ENCODE data around the gene ALG14. TPM values are rescaled to one million over a fixed set of nuclear protein-coding genes. Genes with fewer than 3 reads are reported as not detected.
"Not testable (repeated sequence)": the region's sequence is repeated elsewhere in the genome, so short reads cannot be mapped to it uniquely, and the experiment has no call there.

ALG14 gene
- total RNA-seq, 1 experiment from 2014 or later: 4.4 TPM

DNA sequence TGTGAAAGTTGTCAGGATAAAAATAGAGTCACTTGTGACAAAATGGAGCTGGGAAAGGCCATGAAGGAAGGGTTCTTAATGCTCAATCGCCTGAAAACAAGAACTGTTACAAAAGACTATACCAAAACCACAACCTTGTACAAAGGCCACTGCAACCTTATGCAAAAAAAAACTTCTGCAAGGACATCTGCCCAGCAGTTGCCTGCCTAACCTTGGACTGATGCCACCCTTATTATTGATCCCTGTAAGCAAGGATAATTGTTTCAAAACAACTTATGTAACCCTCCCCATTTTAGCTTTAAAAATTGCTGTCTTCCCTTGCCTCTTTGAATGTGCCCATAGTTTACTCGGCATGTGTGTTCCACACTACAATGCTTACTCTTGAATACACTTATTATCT lies 5.7 kb downstream of the ALG14 start:
- Histone ChIP-seq H3K9me3 (no peaks in the 10 kb centered on the region), H3K4me3 (no peak overlapping the region), H3K27me3 (no peaks in the 10 kb centered on the region), H3K36me3 (peaks cover 24% of the 10 kb centered on the region)
- DNase-seq: no peak

DNA sequence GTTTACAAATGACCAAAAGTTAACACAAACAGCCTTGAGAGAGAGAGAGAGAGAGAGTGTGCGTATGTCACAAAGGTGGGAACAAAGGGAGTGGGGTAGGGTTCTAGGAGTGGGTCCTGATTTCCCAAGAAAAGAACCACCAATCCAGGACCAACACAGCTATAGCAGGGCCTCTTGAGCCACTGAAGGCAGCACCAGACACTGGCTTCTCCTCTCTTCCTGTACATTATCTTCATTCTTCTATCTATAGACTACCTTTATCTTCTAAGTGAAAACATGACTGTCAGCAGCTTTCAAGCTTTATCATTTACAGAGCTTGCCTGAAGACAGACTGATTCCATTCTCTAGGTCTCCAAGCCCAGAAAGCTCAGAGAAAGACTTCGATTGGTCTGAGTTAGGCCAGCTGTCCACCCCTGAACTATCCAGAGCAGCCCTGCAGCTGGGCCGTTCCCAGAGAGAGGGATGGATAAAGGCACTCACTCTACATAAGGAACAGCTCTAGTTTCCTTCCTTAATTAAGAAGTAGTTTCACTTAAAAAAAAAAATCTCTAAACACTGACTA lies 11.2 kb downstream of the ALG14 start:
- Histone ChIP-seq H3K9me3 (no peaks in the 10 kb centered on the region), H3K4me3 (no peak overlapping the region), H3K36me3 (peaks cover 19% of the 10 kb centered on the region), H3K27me3 (no peaks in the 10 kb centered on the region)
- DNase-seq: no peak

DNA sequence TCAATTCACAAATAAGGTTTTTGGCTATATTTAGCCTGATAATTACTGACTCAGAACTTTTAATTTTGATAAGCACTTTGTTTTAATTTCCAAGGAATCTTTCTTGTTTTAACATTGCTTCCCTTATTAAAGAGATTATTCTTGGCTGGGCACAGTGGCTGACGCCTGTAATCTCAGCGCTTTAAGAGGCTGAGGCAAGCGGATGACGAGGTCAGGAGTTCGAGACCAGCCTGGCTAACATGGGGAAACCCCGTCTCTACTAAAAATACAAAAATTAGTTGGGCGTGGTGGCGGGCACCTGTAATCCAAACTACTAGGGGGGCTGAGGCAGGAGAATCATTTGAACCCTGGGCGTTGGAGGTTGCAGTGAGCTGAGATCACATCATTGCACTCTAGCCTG lies 13.8 kb downstream of the ALG14 start:
- Histone ChIP-seq H3K36me3 (peaks cover 10% of the 10 kb centered on the region; the same call in 1 of the 2 replicates), H3K27me3 (no peaks in the 10 kb centered on the region), H3K9me3 (no peaks in the 10 kb centered on the region), H3K4me3 (no peak overlapping the region)
- DNase-seq: no peak

DNA sequence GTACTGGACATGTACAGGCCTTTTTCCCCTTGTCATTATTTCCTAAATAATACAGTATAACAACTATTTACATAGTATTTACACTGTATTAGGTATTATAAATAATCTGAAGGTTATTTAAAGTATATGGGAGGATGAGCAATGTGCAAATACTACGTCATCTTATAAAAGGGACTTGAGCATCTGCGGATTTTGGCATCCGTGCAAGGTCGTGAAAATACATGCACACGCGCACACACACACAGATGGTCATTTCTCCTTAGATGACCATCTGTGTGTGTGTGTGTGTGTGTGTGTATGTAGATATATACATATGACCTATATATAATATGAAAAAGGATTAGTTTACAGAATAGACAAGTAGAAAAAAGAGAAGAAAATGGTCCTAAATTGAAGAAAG lies 15.4 kb downstream of the ALG14 start:
- Histone ChIP-seq H3K27me3 (no peaks in the 10 kb centered on the region), H3K9me3 (no peaks in the 10 kb centered on the region), H3K4me3 (no peak overlapping the region), H3K36me3 (no peaks in the 10 kb centered on the region)
- no peak for DNase-seq

DNA sequence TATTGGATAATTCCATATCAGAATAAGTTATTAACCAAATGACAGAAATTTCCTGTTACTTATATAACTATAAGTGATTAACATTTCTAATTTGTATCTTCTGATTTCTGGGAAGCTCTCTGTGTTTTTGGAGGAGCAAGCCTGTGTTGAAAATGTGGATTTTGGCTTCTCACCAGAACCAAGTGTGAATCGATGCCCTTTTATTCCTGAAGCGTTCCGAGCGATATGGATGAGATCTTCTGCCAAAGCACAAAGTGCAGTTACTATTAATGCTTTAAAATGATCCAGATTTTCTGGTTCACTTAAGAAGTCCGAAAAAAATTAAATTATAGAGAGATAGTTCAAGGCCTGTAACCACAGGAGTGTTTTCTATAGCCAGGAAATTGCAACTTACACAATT lies 22.8 kb downstream of the ALG14 start:
- H3K27me3 ChIP-seq: no peaks in the 10 kb centered on the region
- no peaks in the 10 kb centered on the region for H3K36me3 ChIP-seq
- no peaks in the 10 kb centered on the region for H3K9me3 ChIP-seq
- no peak overlapping the region for H3K4me3 ChIP-seq
- no peak for DNase-seq

DNA sequence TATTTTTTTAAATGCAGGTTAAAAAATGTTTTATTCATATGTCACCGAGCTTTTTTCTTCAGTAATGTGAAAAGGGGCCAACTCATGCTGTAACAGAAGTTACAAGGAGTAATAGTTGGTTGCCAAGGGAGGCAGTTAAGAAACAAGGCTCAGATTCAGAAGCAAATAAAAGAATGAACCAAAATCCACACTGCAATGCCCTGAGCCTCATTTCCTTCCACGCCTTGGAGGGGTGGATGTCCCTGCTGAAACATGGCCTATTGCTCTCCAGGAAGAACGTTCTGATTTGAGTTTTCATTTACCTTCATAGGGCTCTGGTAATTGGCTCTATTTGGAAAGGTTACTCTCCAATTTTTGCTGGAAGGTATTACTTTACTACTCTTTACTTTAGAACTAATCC lies 24.4 kb downstream of the ALG14 start:
- Histone ChIP-seq H3K27me3 (no peaks in the 10 kb centered on the region), H3K36me3 (no peaks in the 10 kb centered on the region), H3K4me3 (no peak overlapping the region), H3K9me3 (no peaks in the 10 kb centered on the region)
- DNase-seq: no peak

DNA sequence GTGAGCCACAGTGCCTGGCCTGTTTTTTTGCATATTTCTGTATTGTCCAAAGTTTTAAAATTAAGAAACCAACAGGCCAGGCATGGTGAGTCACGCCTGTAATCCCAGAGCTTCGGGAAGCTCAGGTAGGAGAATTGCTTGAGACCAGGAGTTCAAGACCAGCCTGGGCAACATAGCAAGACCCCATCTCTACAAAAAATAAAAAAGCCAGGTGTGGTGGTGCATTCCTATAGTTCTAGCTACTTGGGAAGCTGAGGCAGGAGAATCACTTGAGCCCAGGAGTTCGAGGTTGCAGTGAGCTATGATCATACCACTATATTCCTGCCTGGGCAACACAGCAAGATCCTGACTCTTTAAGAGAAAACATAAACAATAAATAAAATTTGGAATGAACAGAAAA lies 25.1 kb downstream of the ALG14 start:
- not testable (repeated sequence) for DNase-seq, H3K36me3 ChIP-seq, H3K9me3 ChIP-seq, H3K4me3 ChIP-seq, H3K27me3 ChIP-seq

DNA sequence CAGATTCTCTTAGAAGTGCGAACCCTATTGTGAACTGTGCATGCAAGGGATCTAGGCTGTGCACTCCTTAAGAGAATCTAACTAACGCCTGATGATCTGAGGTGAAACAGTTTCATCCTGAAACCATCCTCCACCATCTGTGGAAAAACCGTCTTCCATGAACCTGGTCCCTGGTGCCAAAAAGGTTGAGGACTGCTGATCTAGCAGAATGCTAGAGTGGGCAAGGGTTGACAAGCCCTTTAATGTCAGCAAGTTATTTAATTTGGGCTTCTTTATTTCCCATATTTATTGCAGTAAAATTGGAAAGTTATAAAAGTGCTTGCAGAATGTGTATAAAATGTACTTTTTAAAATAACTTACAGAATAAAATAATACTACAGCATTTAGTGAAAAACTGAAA lies 26.4 kb downstream of the ALG14 start:
- DNase-seq: no peak
- H3K4me3 ChIP-seq: no peak overlapping the region
- H3K36me3 ChIP-seq: no peaks in the 10 kb centered on the region
- H3K9me3 ChIP-seq: no peaks in the 10 kb centered on the region
- no peaks in the 10 kb centered on the region for H3K27me3 ChIP-seq

DNA sequence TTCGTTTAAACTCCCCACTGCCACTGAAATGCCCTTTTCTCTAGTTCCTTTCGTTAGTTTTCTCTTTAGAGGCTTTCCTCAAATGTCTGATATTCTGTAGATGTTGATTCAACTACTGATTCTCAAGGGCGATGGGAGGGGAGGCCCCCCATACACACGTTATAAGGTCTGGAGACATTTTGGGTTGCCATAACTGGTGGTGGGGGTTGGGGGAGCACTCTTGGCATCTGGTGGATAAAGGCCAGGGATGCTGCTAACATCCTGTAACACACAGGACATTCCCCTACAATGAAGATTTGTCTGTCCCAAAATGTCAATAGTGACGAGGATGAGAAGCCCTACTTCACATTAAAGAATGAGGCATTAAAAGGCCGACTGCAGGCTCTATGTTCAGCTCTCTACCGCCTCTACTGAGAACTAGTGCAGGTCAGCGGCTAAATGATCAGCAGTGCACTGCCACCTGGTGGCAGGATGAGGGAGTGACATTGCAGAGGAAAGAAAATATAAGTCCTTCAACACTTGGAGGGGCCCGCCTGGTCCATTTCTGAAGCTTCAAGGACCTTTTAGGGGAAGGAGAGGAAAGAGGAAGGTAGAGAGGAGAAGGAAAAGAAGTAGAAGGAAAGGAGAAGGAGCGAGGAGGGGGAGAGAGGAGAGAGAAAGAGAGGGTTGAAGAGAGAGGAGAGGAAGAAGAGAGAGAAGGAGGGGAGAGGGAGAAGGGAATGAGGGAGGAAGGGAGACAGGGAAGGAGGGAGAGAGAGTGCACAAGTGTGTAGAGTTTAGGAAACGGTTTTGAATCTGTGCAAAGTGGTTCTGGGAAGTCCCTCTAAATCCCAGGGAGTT lies 29.4 kb downstream of the ALG14 start:
- Histone ChIP-seq H3K9me3 (no peaks in the 10 kb centered on the region), H3K27me3 (no peaks in the 10 kb centered on the region), H3K36me3 (no peaks in the 10 kb centered on the region), H3K4me3 (no peak overlapping the region)
- DNase-seq: peak; percentile 65

DNA sequence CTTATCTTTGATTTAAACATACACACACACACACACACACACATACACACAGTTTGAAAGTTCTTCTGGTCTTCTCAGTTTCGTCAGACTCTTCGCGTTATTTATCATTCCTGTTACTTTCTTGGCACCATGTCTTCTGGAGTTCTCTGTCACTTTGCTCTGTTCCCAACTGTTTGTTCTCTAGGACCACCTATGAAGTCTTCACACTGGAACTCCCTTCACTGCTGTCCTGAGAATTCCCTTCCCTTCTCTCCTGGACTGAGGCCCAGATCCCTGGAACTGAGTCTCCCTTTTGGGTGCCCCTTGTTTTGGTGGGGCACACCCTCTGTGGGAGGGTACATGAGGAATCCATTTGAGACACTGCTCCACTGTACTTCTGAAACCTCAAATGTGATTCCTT lies 30.5 kb downstream of the ALG14 start:
- Histone ChIP-seq H3K4me3 (no peak overlapping the region), H3K9me3 (no peaks in the 10 kb centered on the region), H3K27me3 (no peaks in the 10 kb centered on the region), H3K36me3 (no peaks in the 10 kb centered on the region)
- no peak for DNase-seq

DNA sequence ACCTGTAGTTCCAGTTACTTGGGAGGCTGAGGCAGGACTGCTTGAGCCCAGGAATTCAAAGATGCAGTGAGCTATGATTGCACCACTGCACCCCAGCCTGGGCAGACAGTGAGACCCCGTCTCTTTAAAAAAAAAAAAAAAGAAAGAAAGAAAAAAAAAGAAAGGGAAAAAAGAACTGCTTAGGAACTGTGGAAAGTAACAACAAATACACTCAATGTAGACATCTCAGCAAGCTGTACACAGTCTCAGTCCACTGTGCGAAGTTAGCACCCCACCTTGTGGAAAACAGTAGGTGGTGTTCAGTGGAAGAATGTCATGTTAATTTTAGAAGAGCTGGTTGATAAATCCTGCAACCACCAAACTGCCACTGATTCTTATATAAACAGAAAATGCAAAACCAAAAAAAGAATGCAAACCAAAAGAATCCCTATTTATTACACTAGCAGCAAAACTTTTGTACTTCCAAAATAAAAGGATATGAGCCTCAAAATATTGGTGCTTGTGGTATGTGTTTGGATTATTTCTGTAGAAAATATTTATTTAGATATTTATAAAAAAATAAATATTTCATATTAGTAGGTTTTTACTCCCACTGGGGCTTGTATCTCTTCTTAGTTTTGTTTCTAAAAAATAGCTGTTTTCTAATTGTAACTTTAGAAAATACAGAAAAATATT lies 31.1 kb downstream of the ALG14 start:
- no peaks in the 10 kb centered on the region for H3K9me3 ChIP-seq
- DNase-seq: peak; percentile 56
- no peaks in the 10 kb centered on the region for H3K27me3 ChIP-seq
- H3K4me3 ChIP-seq: no peak overlapping the region
- peaks cover 3% of the 10 kb centered on the region; the same call in 1 of the 2 replicates for H3K36me3 ChIP-seq

DNA sequence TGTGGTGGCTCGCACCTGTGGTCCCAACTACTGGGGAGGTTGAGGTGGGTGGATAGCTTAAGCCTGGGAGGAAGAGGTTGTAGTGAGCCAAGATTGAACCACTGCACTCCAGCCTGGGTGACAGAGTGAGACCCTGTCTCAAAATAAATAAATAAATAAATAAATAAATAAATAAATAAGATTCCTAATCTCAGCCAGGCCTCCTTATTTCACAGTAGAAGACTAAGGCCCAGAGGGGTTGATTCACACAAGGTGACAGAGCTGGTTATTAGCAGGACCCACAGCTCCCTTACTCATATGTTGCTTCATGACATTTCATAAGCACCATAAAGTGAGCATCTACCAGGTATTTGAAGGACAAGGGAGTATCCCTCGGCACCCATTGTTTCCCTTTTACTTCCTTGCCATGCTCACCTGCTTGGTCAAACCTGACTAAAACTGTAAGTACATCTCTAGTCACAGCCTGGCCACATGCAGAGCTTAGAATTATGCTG lies 32.7 kb downstream of the ALG14 start:
- Histone ChIP-seq H3K4me3 (no peak overlapping the region), H3K36me3 (peaks cover 3% of the 10 kb centered on the region; the same call in 1 of the 2 replicates), H3K9me3 (no peaks in the 10 kb centered on the region), H3K27me3 (no peaks in the 10 kb centered on the region)
- no peak for DNase-seq

DNA sequence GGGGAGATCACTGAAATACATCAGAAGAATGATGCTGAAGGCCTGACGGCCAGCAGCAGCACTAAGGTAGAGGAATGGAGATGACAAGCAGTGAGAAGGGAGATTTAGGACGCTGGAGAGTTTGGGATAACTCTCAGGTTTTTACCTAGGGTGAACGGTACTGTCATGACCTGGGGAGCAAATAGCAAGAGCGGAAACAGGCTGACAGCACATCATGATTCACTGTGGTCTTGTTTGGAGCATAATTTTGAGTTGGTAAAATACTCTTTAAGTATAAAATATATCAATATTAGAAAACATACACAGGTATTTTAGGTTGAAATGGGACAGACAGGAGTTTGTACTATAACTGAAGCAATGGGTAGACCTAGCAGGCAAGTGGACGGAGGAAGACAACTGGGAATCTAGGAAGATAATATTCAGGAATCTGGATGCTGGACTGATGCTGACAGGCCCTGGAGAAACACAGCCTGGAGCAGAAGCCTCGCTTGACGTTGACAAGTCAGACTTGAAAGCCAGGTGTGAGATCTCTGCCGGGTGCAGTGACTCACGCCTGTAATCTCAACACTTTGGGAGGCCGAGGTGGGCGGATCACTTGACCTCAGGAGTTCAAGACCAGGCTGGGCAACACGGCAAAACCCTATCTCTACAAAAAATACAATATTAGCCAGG lies 33.3 kb downstream of the ALG14 start:
- H3K4me3 ChIP-seq: no peak overlapping the region

DNA sequence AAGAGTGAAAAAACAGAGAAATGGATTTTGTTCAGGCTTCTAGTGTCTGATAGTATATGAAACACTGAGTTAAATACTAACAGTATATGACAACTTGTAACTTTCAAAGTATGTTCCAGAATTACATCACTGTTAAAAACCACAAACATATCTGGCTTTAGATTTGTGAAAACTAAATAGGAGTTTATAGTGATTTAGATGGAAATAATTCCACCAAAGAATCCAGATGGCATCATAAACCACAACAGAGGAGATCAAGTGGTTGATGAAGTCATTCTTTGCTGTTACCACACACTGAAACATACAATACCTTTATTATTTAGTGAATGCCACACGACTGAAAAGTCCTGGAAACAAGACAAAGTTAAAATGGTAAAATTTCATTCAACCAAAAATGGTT lies 37.2 kb downstream of the ALG14 start:
- H3K27me3 ChIP-seq: no peaks in the 10 kb centered on the region
- H3K36me3 ChIP-seq: peaks cover 5% of the 10 kb centered on the region; the same call in 1 of the 2 replicates
- H3K4me3 ChIP-seq: no peak overlapping the region
- no peak for DNase-seq
- H3K9me3 ChIP-seq: no peaks in the 10 kb centered on the region

More for the DNA sequence above, 33.3 kb downstream of the ALG14 start:
- peaks cover 5% of the 10 kb centered on the region; the same call in 1 of the 2 replicates for H3K36me3 ChIP-seq
- no peak for DNase-seq
- no peaks in the 10 kb centered on the region for H3K27me3 ChIP-seq
- no peaks in the 10 kb centered on the region for H3K9me3 ChIP-seq

DNA sequence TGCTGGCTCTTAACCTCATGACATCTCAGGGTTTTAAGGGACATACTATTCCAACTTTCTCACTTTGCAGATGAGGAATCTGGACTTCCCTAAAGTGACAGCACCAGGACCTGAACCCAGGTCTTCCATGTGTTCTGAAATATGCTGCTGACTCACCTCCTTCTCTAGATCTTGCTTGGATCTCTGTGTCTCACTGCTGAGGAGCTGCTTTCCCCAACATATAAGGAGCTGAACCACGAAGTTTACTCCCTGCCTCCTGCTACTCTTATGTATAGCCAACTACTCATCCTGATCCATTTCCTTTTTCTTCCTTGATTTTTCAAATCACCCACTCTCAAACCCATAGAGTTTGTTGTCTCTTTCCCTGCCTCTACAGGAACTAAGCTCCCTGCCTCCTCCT lies 38.2 kb downstream of the ALG14 start:
- Histone ChIP-seq H3K4me3 (no peak overlapping the region), H3K36me3 (peaks cover 5% of the 10 kb centered on the region; the same call in 1 of the 2 replicates), H3K9me3 (peaks cover 3% of the 10 kb centered on the region), H3K27me3 (no peaks in the 10 kb centered on the region)
- no peak for DNase-seq

DNA sequence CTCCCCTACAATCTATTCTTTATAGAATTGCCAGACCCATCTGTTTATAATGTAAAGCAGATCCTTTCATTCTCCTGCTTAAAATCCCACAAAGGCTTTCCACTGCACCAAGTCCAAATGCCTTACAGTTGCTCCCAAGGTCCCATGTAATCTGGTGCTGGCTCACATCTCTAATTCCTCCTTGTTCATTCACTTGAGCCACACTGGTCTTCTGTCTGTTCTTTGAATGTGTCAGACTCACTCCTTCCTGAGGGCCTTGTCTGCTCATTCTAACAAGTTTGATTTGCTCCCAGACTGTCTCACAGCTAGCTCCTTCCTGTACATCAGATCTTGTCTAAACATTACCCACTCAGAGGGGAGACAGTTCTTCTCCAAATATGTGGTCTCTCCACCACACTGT lies 38.9 kb downstream of the ALG14 start:
- H3K9me3 ChIP-seq: peaks cover 8% of the 10 kb centered on the region
- H3K36me3 ChIP-seq: peaks cover 5% of the 10 kb centered on the region; the same call in 1 of the 2 replicates
- no peak overlapping the region for H3K4me3 ChIP-seq
- no peaks in the 10 kb centered on the region for H3K27me3 ChIP-seq
- DNase-seq: no peak

DNA sequence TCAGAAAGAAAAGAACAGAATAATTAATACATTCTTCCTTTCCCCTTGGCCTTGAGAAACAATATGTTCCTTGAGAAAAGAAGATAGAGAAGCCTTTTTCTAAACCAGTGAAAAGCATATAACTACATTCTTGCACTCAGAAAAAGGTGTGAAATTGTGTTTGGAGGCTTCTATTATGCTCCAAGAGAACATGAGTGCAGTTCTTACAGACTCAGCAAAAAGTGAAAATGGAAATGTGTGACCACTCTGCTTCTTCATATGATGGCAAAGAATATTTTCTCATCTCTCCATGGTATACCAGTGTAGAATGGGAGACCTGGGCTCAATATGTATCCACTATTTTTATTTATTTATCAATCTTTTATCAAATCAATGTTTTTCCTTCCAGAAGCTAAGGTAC lies 43.2 kb downstream of the ALG14 start:
- Histone ChIP-seq H3K36me3 (peaks cover 24% of the 10 kb centered on the region), H3K4me3 (no peak overlapping the region), H3K27me3 (no peaks in the 10 kb centered on the region), H3K9me3 (peaks cover 26% of the 10 kb centered on the region)
- no peak for DNase-seq

Measured in MG63 (cell line).